Measurements from ENCODE around the gene PROCA1.
"Not testable (repeated sequence)": the region's sequence is repeated elsewhere in the genome, so short reads cannot be mapped to it uniquely, and the experiment has no call there.

DNA sequence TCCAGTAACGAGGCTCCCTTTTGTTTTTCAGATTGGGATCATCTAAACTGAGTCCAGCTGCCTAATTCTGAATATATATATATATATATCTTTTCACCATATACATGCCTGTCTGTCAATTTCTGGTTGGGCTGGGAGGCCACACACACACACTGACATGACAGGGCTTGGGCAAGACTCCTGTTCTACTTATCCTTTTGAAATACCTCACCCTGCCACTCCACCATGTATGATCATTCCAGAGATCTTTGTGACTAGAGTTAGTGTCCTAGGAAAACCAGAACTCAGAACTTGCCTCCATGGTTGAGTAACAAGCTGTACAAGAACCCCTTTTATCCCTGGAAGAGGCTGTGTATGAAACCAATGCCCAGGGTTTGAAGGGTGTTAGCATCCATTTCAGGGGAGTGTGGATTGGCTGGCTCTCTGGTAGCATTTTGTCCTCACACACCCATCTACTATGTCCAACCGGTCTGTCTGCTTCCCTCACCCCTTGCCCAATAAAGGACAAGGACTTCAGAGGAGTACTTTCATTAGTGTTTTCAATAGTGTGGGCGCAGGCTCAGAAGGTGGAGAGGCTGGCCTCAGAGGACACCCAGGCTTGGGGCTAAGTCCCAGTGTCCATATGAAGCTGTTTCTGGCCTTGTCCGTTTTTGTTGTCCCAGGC lies 12.3 kb upstream of the PROCA1 start:
- TF ChIP-seq CTCF (IDR thresholded peaks at IDR 0.05; ENCODE audit: low read depth, low read length, poor library complexity, severe bottlenecking); EZH2phosphoT487 (IDR thresholded peaks at IDR 0.05; ENCODE audit: borderline replicate concordance, low read length): not testable (repeated sequence)
